Body of pancreas (tissue), 4 donors: ENCODE data around the gene TENM3.

Experiments
- CTCF ChIP-seq, 7 experiments: fragments of 450-650 bp in 4 of 7; fragments of 200-600 bp in 3 of 7; sonication (generic) in 3 of 7; IDR thresholded peaks; one replicate each; pipeline ENCODE4 v1.5.1; 2016 to 2019; ENCODE audit warnings: antibody characterized with exemption in 7 of 7
- POLR2A ChIP-seq, 3 donors: fragments of 450-650 bp; IDR thresholded peaks; one replicate each; pipeline ENCODE4 v1.6.1; 2016; ENCODE audit warnings: antibody characterized with exemption in 3 of 3, mild to moderate bottlenecking in 2 of 3

- TF ChIP-seq CTCF (IDR thresholded peaks at IDR 0.05) (no peak), POLR2A (IDR thresholded peaks at IDR 0.05) (no peak)
Observed at GRCh38 chr4:182540496-182540895, 297.3 kb downstream of the TENM3 start.
